ENCODE measurements around the gene RALGPS1. TPM values are rescaled to one million over a fixed set of nuclear protein-coding genes. Genes with fewer than 3 reads are reported as not detected.

Gene RALGPS1
- total RNA-seq, 4 donors from 2014 or later = 4.7 to 18.1 (median 5.0) TPM

- TF ChIP-seq CTCF (IDR thresholded peaks at IDR 0.05; ENCODE audit: low read depth) = no peak
Measured at GRCh38 chr9:127194881-127195713, 280.5 kb downstream of the RALGPS1 start.

- TF ChIP-seq CTCF (IDR thresholded peaks at IDR 0.05; ENCODE audit: low read depth) = no peak
Measured at GRCh38 chr9:127195976-127196825, 281.6 kb downstream of the RALGPS1 start.

GRCh38 chr9:127196826-127197145 is 282.2 kb downstream of the RALGPS1 start:
- TF ChIP-seq CTCF (IDR thresholded peaks at IDR 0.05; ENCODE audit: low read depth) = no peak

- TF ChIP-seq CTCF (IDR thresholded peaks at IDR 0.05; ENCODE audit: low read depth) = no peak
Measured at GRCh38 chr9:127197186-127197860, 282.7 kb downstream of the RALGPS1 start.

- TF ChIP-seq CTCF (IDR thresholded peaks at IDR 0.05; ENCODE audit: low read depth) = no peak
Measured at GRCh38 chr9:127197861-127198430, 283.4 kb downstream of the RALGPS1 start.

GRCh38 chr9:127198587-127198986 is 284.0 kb downstream of the RALGPS1 start:
- no peak for TF ChIP-seq CTCF (IDR thresholded peaks at IDR 0.05; ENCODE audit: low read depth)

All from subcutaneous adipose tissue (tissue), 4 donors.